Activated CD4-positive, alpha-beta memory T cell treated with anti-CD3 and anti-CD28 coated beads, Interleukin-2, amount 10 ng/mL, durations not matched to agents 7 days and 5 days (primary cell): ENCODE data around the gene PTPN20. TPM values are rescaled to one million over a fixed set of nuclear protein-coding genes. Genes with fewer than 3 reads are reported as not detected.

Source experiments
- CTCF ChIA-PET: fragments of 350-600 bp; sonication (Branson Sonifier 250); formaldehyde crosslinking; loops from one replicate; lab custom pipeline; 2021; ENCODE audit warnings: antibody characterized with exemption, inconsistent platforms; lab: Charles Lee
- POLR2A ChIA-PET: fragments of 350-600 bp; sonication (Branson Sonifier 250); formaldehyde crosslinking; loops from one replicate; lab custom pipeline; 2021; ENCODE audit warnings: antibody characterized with exemption; lab: Charles Lee
- DNase-seq: peaks from one replicate; pipeline ENCODE4 v3.0.0-alpha.2; 2020
- H3K27ac Mint-ChIP-seq: one replicate; pipeline ENCODE4 v1.8.0; 2021; ENCODE audit warnings: mild to moderate bottlenecking, mixed read lengths
- H3K27me3 Mint-ChIP-seq: one replicate; pipeline ENCODE4 v1.8.0; 2021; ENCODE audit warnings: mixed read lengths
- H3K36me3 Mint-ChIP-seq: one replicate; pipeline ENCODE4 v1.8.0; 2021; ENCODE audit warnings: low read depth, mixed read lengths
- H3K4me1 Mint-ChIP-seq: one replicate; pipeline ENCODE4 v1.8.0; 2021; ENCODE audit warnings: mixed read lengths
- H3K4me3 Mint-ChIP-seq: one replicate; pipeline ENCODE4 v1.8.0; 2021; ENCODE audit warnings: mild to moderate bottlenecking, mixed read lengths
- H3K9me3 Mint-ChIP-seq: one replicate; pipeline ENCODE4 v1.8.0; 2021; ENCODE audit warnings: mixed read lengths
- total RNA-seq, 2 experiments: library from RNA; stranded (reverse); gene quantifications; one replicate each; pipeline ENCODE4 v1.2.3, GENCODE V29; 2021

Gene PTPN20
- total RNA-seq, 2 experiments from 2014 or later, result 0.38 to 0.45 TPM

DNA sequence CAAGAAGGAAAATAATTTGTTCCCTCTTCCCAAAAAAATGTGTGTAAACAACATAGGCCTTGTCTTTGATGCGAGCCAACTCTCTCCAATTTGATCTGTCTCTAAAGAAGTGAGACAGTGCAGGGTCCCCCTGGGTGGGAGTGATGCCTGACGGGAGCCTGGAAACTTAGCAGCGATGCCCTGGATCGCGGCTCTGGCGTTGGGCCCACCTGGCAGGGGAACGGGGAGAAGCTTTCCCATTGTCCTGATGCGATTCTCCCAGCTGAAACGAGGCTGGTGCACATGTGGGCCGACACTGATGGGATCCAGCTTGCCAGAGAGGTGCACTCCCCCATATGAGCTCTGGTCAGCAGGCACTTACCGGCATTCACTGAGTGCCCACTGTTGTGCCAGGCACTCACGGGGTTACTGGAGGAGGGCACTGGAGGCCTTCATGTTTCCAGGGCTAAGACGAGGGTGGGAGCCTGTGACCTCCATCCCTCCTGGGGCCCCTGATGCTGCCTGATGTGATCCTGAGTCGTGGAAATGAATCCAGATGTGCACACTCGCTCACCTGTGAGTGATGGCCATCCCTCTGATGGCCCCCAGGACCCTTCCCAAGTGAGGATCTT, 132.8 kb downstream of the PTPN20 start:
- Mint-ChIP-seq H3K9me3 (no peaks in the 10 kb centered on the region), H3K27ac (no peak overlapping the region), H3K36me3 (no peaks in the 10 kb centered on the region), H3K4me3 (no peak overlapping the region), H3K4me1 (peaks cover 7% of the 10 kb centered on the region), H3K27me3 (no peaks in the 10 kb centered on the region)
- ChIA-PET CTCF (interaction anchor here (6.0 kb wide), 1 partner anchor 268 kb away, joined by 128 read pairs; no protein-coding TSS in a partner anchor), POLR2A (no interaction called here)
- DNase-seq, result no peak

DNA sequence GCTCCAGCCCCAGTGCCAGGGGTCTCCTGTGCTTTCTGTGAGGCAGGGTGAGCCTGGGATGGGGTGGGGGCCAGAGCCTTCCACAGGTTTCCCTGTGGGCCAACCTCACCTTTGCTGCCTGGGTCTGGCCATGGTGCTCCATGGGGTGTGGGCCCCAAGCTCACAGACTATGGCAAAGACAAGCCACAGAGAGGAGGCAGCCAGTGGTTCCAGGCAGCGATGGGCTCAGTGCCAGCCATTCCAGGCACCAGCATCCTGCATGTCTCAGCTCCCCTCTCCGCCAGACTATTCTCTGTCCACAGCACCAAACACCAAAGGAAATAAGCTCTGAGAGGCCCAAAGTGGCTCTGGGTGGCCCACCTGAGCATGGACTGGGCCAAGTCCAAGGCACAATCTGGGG, 133.5 kb downstream of the PTPN20 start:
- POLR2A ChIA-PET, result no interaction called here
- Mint-ChIP-seq H3K9me3 (no peaks in the 10 kb centered on the region), H3K4me1 (peaks cover 7% of the 10 kb centered on the region), H3K36me3 (no peaks in the 10 kb centered on the region), H3K27ac (no peak overlapping the region), H3K27me3 (no peaks in the 10 kb centered on the region), H3K4me3 (no peak overlapping the region)
- DNase-seq, result no peak
- CTCF ChIA-PET, result interaction anchor here (6.0 kb wide), 1 partner anchor 267 kb away, joined by 128 read pairs; no protein-coding TSS in a partner anchor

DNA sequence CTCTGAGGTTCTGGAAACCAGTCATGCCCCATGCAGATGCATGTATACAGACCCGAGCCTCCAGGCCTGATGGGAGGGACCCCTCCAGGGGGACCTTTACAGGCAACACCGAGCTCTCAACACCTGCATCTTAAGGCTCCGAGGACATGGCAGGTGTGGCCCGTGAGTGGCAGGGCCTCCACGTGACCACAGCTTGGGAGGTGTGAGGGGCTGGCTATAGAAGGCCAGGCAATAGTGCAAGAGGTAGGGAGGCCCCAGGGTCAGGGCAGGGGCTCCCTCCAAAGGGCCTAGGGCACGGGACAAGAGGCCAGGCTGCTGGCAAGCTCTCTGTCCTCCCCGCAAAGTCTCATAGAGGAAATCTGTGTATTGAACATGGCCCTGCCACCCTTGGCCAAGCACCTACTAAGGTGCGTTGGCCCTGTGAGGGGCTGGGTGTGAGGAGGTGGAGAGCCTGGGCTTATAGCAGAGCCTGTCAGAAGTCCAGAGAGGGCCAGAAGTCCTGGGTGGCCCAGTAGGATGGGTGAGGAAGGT, 134.2 kb downstream of the PTPN20 start:
- POLR2A ChIA-PET, result no interaction called here
- H3K4me3 Mint-ChIP-seq, result no peak overlapping the region
- CTCF ChIA-PET, result interaction anchor here (6.0 kb wide), 1 partner anchor 266 kb away, joined by 128 read pairs; no protein-coding TSS in a partner anchor
- no peak for DNase-seq
- H3K27ac Mint-ChIP-seq, result no peak overlapping the region
- no peaks in the 10 kb centered on the region for H3K9me3 Mint-ChIP-seq
- H3K4me1 Mint-ChIP-seq, result peaks cover 7% of the 10 kb centered on the region
- H3K27me3 Mint-ChIP-seq, result no peaks in the 10 kb centered on the region
- H3K36me3 Mint-ChIP-seq, result no peaks in the 10 kb centered on the region

- Mint-ChIP-seq H3K27ac (no peak overlapping the region), H3K9me3 (no peaks in the 10 kb centered on the region), H3K36me3 (no peaks in the 10 kb centered on the region), H3K4me3 (no peak overlapping the region), H3K27me3 (no peaks in the 10 kb centered on the region), H3K4me1 (peaks cover 7% of the 10 kb centered on the region)
- DNase-seq, result no peak
- CTCF ChIA-PET, result interaction anchor here (1.5 to 6.0 kb wide), 4 partner anchors 20 to 265 kb away, joined by 3 to 128 read pairs (median 11); no protein-coding TSS in a partner anchor
- POLR2A ChIA-PET, result no interaction called here
Measured at GRCh38 chr10:47046321-47047126, 135.3 kb downstream of the PTPN20 start.

- no peaks in the 10 kb centered on the region for H3K9me3 Mint-ChIP-seq
- H3K4me1 Mint-ChIP-seq, result peaks cover 7% of the 10 kb centered on the region
- no peak overlapping the region for H3K4me3 Mint-ChIP-seq
- no peak for DNase-seq
- CTCF ChIA-PET, result interaction anchor here (0.7 to 6.0 kb wide), 22 partner anchors 9 to 308 kb away, joined by 3 to 128 read pairs (median 4); no protein-coding TSS in a partner anchor
- POLR2A ChIA-PET, result interaction anchor here (1.8 kb wide), 1 partner anchor 264 kb away, joined by 10 read pairs; no protein-coding TSS in a partner anchor
- H3K36me3 Mint-ChIP-seq, result no peaks in the 10 kb centered on the region
- H3K27ac Mint-ChIP-seq, result no peak overlapping the region
- H3K27me3 Mint-ChIP-seq, result no peaks in the 10 kb centered on the region
Measured at GRCh38 chr10:47047127-47047504, 135.9 kb downstream of the PTPN20 start.

DNA sequence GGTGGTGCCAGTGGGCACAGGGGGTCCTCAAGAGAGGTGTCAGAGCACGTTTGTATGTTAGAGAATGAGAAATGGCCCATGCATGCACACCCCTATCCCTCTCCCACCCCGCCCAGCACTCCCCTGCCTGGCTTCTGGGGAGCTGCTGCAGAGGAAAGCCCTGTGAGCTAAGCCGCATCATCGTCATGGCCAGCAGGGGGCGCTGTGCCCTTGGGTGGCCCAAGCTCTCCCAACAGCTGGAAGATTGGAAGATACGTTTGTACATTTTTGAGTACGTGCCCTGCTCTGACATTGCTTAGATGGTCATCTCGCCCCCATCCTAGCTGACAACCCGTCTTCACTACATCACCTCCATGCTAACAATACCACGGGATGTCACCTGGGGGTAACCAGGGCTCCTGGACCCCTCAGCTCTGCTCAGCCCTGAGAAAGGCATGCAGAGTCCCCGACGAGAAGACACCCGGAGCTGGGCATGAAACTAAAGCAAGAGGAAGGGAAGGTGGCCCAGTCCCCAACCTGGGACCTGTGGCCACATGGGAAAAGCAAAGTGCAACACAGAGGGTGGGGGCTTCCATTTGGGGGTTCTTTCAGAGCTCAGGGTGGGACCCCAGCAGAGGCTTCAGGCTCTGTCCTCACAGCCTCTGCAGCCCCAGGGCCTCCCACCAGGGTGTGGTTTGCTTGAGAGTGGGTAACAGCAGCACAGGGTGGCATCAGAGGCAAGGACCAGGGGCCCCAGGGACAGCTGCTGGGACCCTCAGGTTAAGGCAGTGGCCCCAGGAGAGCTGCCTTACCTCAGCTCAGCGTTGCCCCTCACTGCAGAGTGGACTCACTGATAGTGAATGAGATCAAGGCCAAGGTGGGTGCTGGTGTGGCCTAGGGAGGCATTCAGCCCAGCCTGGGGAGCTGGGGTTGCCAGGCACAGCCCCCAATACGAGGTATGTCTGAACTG, 136.6 kb downstream of the PTPN20 start:
- Mint-ChIP-seq H3K9me3 (no peaks in the 10 kb centered on the region), H3K4me1 (peaks cover 7% of the 10 kb centered on the region), H3K27ac (no peak overlapping the region), H3K4me3 (no peak overlapping the region), H3K27me3 (no peaks in the 10 kb centered on the region), H3K36me3 (no peaks in the 10 kb centered on the region)
- CTCF ChIA-PET, result interaction anchor here (0.7 to 6.0 kb wide), 27 partner anchors 9 to 308 kb away, joined by 3 to 128 read pairs (median 4); no protein-coding TSS in a partner anchor
- POLR2A ChIA-PET, result interaction anchor here (1.8 kb wide), 1 partner anchor 264 kb away, joined by 10 read pairs; no protein-coding TSS in a partner anchor
- peak; percentile 76 for DNase-seq

- CTCF ChIA-PET, result interaction anchor here (1.0 to 6.0 kb wide), 9 partner anchors 15 to 292 kb away, joined by 3 to 128 read pairs (median 4); no protein-coding TSS in a partner anchor
- Mint-ChIP-seq H3K9me3 (no peaks in the 10 kb centered on the region), H3K4me1 (peaks cover 7% of the 10 kb centered on the region), H3K36me3 (no peaks in the 10 kb centered on the region), H3K27ac (no peak overlapping the region), H3K27me3 (no peaks in the 10 kb centered on the region), H3K4me3 (no peak overlapping the region)
- no peak for DNase-seq
- POLR2A ChIA-PET, result interaction anchor here (1.8 kb wide), 1 partner anchor 263 kb away, joined by 10 read pairs; no protein-coding TSS in a partner anchor
Measured at GRCh38 chr10:47048526-47048905, 137.3 kb downstream of the PTPN20 start.

DNA sequence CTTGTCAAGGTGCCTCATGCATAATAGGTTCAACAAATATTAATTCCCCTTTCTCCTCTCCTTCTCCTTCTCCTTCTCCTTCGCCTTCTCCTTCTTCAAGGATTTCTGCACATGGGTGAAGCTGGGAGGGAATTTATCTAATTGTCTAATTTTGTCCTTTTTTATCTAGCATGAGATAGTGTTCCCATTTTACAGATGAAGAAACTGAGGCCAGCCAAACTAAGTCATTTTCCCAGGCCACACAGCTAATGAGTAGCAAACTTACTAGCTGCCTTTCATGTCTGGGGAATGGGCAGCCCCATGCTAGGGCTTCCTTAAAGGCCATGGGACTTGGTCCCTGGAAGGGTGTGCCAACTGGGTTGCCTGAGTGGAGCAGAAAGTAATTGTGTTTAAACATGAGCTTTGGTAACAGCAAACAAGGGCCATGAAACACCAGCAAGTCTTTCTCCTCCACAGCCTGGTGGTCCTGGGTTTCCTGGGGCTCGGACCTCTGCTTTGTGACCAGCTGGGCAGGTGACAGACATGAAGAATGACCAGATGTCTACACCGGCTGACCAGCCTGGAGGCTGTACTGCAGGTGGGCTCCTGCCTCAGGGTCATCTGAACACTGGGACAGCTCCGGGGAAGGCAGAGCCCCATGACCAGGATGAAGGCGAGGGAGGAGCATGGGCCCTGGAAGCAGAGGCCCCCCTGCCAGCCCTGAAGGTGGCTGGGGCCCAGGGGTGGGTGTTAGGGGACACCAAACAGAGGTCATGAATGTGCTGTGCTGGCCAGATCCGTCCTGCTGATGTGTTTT, 138.0 kb downstream of the PTPN20 start:
- Mint-ChIP-seq H3K27me3 (no peaks in the 10 kb centered on the region), H3K36me3 (no peaks in the 10 kb centered on the region), H3K4me3 (no peak overlapping the region), H3K9me3 (no peaks in the 10 kb centered on the region), H3K27ac (no peak overlapping the region), H3K4me1 (peaks cover 7% of the 10 kb centered on the region)
- ChIA-PET POLR2A (no interaction called here), CTCF (interaction anchor here (1.0 to 6.0 kb wide), 3 partner anchors 24 to 263 kb away, joined by 3 to 128 read pairs (median 16); no protein-coding TSS in a partner anchor)
- DNase-seq, result no peak

- H3K36me3 Mint-ChIP-seq, result no peaks in the 10 kb centered on the region
Measured at GRCh38 chr10:47049906-47050305, 138.7 kb downstream of the PTPN20 start.

GRCh38 chr10:47050618-47051455, 139.6 kb downstream of the PTPN20 start:
- Mint-ChIP-seq H3K4me3 (no peak overlapping the region), H3K27me3 (no peaks in the 10 kb centered on the region), H3K9me3 (no peaks in the 10 kb centered on the region), H3K36me3 (no peaks in the 10 kb centered on the region), H3K27ac (no peak overlapping the region), H3K4me1 (peaks cover 7% of the 10 kb centered on the region)
- DNase-seq, result no peak
- POLR2A ChIA-PET, result interaction anchor here (0.9 kb wide), 1 partner anchor 334 kb away, joined by 3 read pairs; the partner anchor contains the start of gene ZNF488
- CTCF ChIA-PET, result interaction anchor here (0.9 kb wide), 1 partner anchor 262 kb away, joined by 3 read pairs; no protein-coding TSS in a partner anchor

More at GRCh38 chr10:47049906-47050305, 138.7 kb downstream of the PTPN20 start:
- no peaks in the 10 kb centered on the region for H3K27me3 Mint-ChIP-seq
- no peak overlapping the region for H3K4me3 Mint-ChIP-seq
- peak; percentile 11 for DNase-seq
- peaks cover 7% of the 10 kb centered on the region for H3K4me1 Mint-ChIP-seq
- no peak overlapping the region for H3K27ac Mint-ChIP-seq
- H3K9me3 Mint-ChIP-seq, result no peaks in the 10 kb centered on the region
- ChIA-PET CTCF (no interaction called here), POLR2A (interaction anchor here (0.9 kb wide), 1 partner anchor 335 kb away, joined by 3 read pairs; the partner anchor contains the start of gene ZNF488)
